Breast epithelium (tissue), 3 donors: ENCODE data around the gene TLE6.

Experiments
- CTCF ChIP-seq, 3 donors: fragments of 450-650 bp; IDR thresholded peaks; one replicate each; pipeline ENCODE4 v1.5.1; 2016 to 2017; ENCODE audit warnings: antibody characterized with exemption in 3 of 3, mild to moderate bottlenecking in 3 of 3, moderate library complexity in 3 of 3
- POLR2A ChIP-seq: fragments of 450-650 bp; IDR thresholded peaks from one replicate; pipeline ENCODE4 v1.6.1; 2016; ENCODE audit warnings: antibody characterized with exemption, mild to moderate bottlenecking, moderate library complexity

GRCh38 chr19:2989236-2989946 is 12.0 kb downstream of the TLE6 start:
- no peak for TF ChIP-seq CTCF (IDR thresholded peaks at IDR 0.05)
- TF ChIP-seq POLR2A = no peak
